Activated CD4-positive, alpha-beta T cell treated with anti-CD3 and anti-CD28 coated beads, Interleukin-2, amount 10 ng/mL, durations not matched to agents 24 days and 14 days (primary cell): ENCODE data around the gene ASMT. TPM values are rescaled to one million over a fixed set of nuclear protein-coding genes. Genes with fewer than 3 reads are reported as not detected.
A peak's percentile ranks its signal among the peaks of the same experiment; 100 is the strongest.
"Not testable (repeated sequence)": the region's sequence is repeated elsewhere in the genome, so short reads cannot be mapped to it uniquely, and the experiment has no call there.

Source experiments
- DNase-seq: peaks from one replicate; pipeline ENCODE4 v3.0.0; 2022
- H3K27ac Mint-ChIP-seq: one replicate; pipeline ENCODE4 v1.8.0; 2022; ENCODE audit warnings: mild to moderate bottlenecking, mixed read lengths
- H3K27me3 Mint-ChIP-seq: one replicate; pipeline ENCODE4 v1.8.0; 2022; ENCODE audit warnings: mixed read lengths
- H3K36me3 Mint-ChIP-seq: one replicate; pipeline ENCODE4 v1.8.0; 2022; ENCODE audit warnings: low read depth, mild to moderate bottlenecking, mixed read lengths
- H3K4me1 Mint-ChIP-seq: one replicate; pipeline ENCODE4 v1.8.0; 2021; ENCODE audit warnings: mixed read lengths
- H3K4me3 Mint-ChIP-seq: one replicate; pipeline ENCODE4 v1.8.0; 2022; ENCODE audit warnings: mild to moderate bottlenecking, moderate library complexity, mixed read lengths
- H3K9me3 Mint-ChIP-seq: one replicate; pipeline ENCODE4 v1.8.0; 2021; ENCODE audit warnings: mixed read lengths
- intact Hi-C: fragments of 100-400 bp; cut with micrococcal nuclease; formaldehyde crosslinking; loops from one replicate; pipeline ENCODE4 v1.15.1; 2023
- total RNA-seq: library from RNA; stranded (reverse); gene quantifications from 2 replicates; pipeline ENCODE4 v1.2.3, GENCODE V29; 2022

ASMT gene, protein sequence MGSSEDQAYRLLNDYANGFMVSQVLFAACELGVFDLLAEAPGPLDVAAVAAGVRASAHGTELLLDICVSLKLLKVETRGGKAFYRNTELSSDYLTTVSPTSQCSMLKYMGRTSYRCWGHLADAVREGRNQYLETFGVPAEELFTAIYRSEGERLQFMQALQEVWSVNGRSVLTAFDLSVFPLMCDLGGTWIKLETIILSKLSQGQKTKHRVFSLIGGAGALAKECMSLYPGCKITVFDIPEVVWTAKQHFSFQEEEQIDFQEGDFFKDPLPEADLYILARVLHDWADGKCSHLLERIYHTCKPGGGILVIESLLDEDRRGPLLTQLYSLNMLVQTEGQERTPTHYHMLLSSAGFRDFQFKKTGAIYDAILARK
- total RNA-seq = 0.21 TPM in 1 of 2 replicates, not detected in the other

DNA sequence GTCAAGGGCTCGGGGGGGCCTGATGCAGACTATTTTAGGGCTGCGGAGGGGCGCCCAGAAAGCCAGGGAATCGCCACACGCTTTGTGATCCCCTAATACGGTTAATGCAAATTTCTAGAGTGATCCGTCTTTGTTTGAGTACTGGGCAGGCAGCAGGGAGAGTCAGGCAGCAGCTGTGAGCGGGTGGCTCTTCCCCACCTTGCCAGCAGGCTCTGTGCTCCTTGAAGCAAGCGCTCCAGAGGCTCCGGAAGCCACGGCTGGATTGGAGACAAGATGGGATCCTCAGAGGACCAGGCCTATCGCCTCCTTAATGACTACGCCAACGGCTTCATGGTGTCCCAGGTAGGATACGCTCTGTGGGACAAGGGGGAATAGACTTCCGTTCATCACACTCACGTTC is at the start of gene ASMT:
Gene ASMT, plus strand, starts transcription at position 133 of the 400 bp plus-strand sequence. Its CDS starts 141 bp downstream, at position 274.
- peaks cover 2% of the 10 kb centered on the region for H3K4me1 Mint-ChIP-seq
- intact Hi-C loops = no loop called here
- H3K36me3 Mint-ChIP-seq = no peaks in the 10 kb centered on the region
- H3K27ac Mint-ChIP-seq = no peak within 1 kb of the TSS
- DNase-seq = no peak
- H3K9me3 Mint-ChIP-seq = no peaks in the 10 kb centered on the region
- no peaks in the 10 kb centered on the region for H3K27me3 Mint-ChIP-seq
- H3K4me3 Mint-ChIP-seq = no peak within 1 kb of the TSS

DNA sequence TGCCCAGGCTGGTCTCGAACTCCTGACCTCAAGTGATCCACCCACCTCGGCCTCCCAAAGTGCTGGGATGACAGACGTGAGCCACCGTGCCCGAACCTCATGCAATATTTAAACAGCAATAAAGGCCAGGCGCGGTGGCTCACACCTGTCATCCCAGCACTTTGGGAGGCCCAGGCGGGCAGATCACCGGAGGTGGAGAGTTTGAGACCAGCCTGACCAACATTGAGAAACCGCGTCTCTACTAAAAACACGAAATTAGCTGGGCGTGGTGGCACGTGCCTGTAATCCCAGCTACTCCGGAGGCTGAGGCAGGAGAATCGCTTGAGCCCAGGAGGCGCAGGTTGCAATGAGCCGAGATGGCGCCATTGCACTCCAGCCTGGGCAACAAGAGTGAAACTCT is 40.7 kb upstream of the ASMT start:
- H3K27me3 Mint-ChIP-seq, DNase-seq, intact Hi-C loops, H3K36me3 Mint-ChIP-seq, H3K4me3 Mint-ChIP-seq, H3K9me3 Mint-ChIP-seq, H3K27ac Mint-ChIP-seq: not testable (repeated sequence)
- H3K4me1 Mint-ChIP-seq = peaks cover 15% of the 10 kb centered on the region

DNA sequence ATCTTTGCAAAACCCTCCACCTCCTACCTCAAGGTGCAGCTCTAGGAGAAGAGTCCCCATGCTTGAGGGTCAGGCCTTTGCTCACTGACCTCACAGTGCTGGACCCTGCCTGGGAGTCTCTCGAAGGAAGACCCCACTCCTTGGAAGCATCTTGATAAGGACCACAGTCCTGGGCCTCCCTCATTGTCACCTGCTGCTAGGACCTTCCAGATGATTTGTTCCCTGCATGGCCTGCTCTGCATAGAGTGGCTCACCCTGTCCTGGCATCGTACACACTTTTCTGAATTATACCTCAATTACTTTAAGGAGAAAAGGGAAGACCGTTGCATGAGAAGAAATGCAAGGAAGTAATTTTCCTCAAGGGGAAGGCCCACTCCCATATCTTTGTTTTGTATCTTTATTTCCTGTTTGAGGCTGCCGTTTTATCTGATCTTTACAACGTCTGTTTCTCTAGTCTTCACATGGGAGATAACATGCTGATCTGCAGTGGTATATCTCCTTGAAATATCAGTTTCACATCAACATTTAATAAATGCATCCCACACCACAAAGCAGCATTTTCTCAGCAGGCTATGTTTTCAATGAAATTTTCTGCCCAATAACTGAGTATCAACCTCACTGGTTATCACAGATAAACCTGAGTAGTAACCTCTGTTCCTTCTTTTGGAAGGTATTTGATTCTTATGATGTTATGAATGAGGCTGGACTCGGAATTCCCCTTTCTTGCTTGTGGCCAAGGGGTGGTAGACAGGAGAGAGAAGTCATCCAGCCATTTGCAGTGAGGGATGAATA is 38.5 kb upstream of the ASMT start:
- peaks cover 7% of the 10 kb centered on the region for H3K4me1 Mint-ChIP-seq
- no peaks in the 10 kb centered on the region for H3K36me3 Mint-ChIP-seq
- intact Hi-C loops = no loop called here
- no peaks in the 10 kb centered on the region for H3K27me3 Mint-ChIP-seq
- no peak overlapping the region for H3K27ac Mint-ChIP-seq
- H3K4me3 Mint-ChIP-seq = no peak overlapping the region
- no peaks in the 10 kb centered on the region for H3K9me3 Mint-ChIP-seq
- DNase-seq = peak; percentile 66

DNA sequence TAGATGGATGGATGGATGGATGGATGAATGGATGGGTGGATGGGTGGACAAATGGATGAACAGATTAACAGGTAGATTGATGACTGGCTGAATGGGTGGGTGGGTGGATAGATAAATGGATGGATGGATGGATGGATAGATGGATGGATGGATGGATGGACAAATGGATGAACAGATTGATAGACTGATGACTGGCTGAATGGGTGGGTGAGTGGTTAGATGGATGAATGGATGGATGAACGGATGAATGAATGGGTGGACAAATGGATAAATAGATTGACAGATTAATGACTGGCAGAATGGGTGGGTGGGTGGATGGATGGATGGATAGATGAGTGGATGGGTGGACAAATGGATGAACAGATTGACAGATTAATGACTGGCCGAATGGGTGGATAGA is 37.0 kb upstream of the ASMT start:
- Mint-ChIP-seq H3K36me3 (no peaks in the 10 kb centered on the region), H3K4me3 (no peak overlapping the region), H3K4me1 (peaks cover 10% of the 10 kb centered on the region), H3K9me3 (no peaks in the 10 kb centered on the region), H3K27ac (no peak overlapping the region), H3K27me3 (no peaks in the 10 kb centered on the region)
- DNase-seq = no peak
- intact Hi-C loops = no loop called here

DNA sequence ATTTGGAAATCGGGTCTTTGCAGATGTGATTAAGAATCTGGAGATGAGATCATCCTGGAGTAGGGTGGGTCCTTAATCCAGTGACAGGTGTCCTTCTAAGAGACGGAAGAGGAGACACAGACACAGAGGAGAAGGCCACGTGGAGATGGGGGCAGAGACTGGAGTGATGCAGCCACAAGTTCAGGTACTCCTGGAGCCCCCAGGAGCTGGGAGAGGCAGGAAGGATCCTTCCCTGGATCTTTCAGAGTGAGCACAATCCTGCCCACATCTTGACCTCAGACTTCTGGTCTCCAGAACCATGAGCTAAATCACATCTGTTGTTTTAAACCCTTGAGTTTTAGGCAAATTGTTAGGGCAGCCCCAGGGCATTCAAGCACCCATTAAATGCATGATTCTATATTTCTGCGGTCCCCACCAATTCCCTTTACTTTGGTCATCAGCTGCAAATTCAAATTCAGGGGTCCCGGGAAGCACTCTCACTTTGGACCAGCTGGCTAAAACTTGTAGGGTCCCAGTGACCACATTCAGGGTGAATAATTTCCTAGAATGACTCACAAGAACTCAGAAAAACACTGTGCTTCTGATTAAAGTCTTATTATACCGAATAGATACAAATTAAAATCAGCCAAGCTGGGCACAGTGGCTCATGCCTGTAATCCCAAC is 36.2 kb upstream of the ASMT start:
- H3K9me3 Mint-ChIP-seq = no peaks in the 10 kb centered on the region
- H3K4me3 Mint-ChIP-seq = no peak overlapping the region
- H3K36me3 Mint-ChIP-seq = no peaks in the 10 kb centered on the region
- H3K27ac Mint-ChIP-seq = no peak overlapping the region
- H3K4me1 Mint-ChIP-seq = peaks cover 17% of the 10 kb centered on the region
- no peaks in the 10 kb centered on the region for H3K27me3 Mint-ChIP-seq
- peak; percentile 57 for DNase-seq
- intact Hi-C loops = no loop called here

DNA sequence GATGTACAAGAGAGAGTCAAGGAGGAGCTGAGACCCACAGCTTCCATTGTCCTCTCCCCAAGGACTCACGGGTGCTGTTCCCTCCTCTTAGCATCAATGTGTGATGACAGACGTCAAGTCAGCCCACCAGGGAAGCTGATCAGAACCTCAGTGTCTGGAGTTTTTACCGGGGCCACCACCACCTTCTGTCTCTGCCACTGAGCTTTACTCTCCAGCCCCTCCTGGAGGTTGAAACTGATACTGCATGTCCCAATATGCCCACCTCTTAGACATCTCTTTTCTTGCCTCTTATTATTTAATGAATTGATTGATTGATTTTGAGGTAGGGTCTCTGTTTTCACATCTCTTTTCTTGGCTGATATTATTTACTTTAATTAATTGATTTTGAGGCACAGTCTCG is 33.7 kb upstream of the ASMT start:
- intact Hi-C loops = loop anchor here (1.0 kb wide), 2 partner anchors 44 to 127 kb away; partner anchors contain the start of gene P2RY8

DNA sequence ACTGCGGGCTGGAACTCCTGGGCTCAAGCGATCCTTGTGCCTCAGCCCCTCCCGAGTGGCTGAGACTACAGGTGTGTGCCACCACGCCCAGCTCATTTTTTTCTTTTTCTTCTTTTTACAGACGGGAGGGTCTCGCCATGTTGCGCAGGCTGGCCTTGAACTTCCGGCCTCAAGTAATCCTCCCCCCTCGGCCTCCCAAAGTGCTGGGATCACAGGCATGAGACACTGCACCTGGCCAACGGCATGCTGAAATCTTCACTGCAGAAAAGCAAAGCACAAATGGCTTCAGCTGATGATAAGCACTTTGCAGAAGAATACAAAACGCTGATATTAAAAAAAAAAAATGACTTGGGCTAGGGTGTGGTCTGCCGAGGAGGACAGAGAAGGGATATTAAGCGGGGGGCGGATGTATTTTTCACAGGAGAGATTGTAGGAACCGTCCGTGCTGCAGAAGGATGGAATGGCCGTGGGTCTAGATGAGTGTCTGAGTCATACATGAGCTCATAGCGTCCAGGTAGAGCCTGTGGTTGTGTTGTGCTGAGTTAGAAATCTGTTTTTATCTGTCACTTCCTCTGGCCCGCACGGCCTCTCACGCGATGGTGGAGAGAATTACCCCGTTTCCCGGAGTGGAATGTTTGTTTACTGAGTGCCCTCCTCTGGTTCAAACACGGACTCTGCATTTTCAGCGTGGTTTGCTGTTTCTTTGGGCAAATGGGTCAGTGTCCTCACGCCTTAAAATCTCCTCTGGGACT is 32.0 kb upstream of the ASMT start:
- Mint-ChIP-seq H3K4me3 (peak overlapping the region; percentile 22), H3K27me3 (no peaks in the 10 kb centered on the region), H3K27ac (peak overlapping the region; percentile 65), H3K4me1 (peaks cover 17% of the 10 kb centered on the region), H3K9me3 (no peaks in the 10 kb centered on the region), H3K36me3 (no peaks in the 10 kb centered on the region)
- intact Hi-C loops = loop anchor here (1.0 kb wide), 1 partner anchor 8 kb away; the partner anchor contains the start of gene AKAP17A
- DNase-seq = peak; percentile 86

More for the DNA sequence above, 33.7 kb upstream of the ASMT start:
- peaks cover 17% of the 10 kb centered on the region for H3K4me1 Mint-ChIP-seq
- no peaks in the 10 kb centered on the region for H3K9me3 Mint-ChIP-seq
- no peak overlapping the region for H3K27ac Mint-ChIP-seq
- H3K36me3 Mint-ChIP-seq = no peaks in the 10 kb centered on the region
- no peak overlapping the region for H3K4me3 Mint-ChIP-seq
- H3K27me3 Mint-ChIP-seq = no peaks in the 10 kb centered on the region
- DNase-seq = peak; percentile 94

DNA sequence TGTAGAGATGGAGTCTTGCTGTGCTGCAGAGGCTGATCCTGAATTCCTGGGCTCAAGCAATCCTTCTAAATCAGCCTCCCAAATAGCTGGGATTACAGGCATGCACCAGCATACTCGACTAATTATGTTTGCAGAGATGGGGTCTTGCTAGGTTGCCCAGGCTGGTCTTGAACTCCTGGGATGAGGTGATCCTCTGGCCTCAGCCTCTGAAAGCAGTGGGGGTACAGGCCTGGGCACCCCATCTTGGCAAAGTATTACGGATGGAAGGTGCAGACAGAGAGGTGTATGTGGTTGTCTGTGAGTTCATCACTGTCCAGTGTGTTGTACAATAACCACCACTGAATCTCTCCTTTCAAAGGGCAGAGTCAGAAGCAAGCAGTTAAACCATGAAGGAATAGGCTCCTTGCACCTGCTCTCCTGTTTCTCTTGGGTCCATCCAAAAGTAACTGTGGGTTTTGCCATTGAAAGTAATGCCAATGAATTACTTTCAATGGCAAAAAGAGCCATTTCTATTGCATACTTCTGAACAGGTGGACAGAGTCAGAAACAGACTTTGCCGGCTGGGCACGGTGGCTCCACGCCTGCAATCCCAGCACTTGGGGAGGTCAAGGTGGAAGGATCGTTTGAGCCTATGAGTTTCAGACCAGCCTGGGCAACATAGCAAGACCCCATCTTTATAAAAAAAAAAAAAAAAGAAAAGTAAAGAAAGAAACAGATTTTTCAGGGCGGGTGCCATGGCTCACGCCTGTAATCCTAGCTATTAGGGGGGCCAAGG is 30.4 kb upstream of the ASMT start:
- no peak overlapping the region for H3K4me3 Mint-ChIP-seq
- H3K9me3 Mint-ChIP-seq = no peaks in the 10 kb centered on the region
- no peaks in the 10 kb centered on the region for H3K36me3 Mint-ChIP-seq
- DNase-seq = peak; percentile 56
- H3K4me1 Mint-ChIP-seq = peaks cover 17% of the 10 kb centered on the region
- intact Hi-C loops = no loop called here
- no peaks in the 10 kb centered on the region for H3K27me3 Mint-ChIP-seq
- H3K27ac Mint-ChIP-seq = peak overlapping the region; percentile 53

DNA sequence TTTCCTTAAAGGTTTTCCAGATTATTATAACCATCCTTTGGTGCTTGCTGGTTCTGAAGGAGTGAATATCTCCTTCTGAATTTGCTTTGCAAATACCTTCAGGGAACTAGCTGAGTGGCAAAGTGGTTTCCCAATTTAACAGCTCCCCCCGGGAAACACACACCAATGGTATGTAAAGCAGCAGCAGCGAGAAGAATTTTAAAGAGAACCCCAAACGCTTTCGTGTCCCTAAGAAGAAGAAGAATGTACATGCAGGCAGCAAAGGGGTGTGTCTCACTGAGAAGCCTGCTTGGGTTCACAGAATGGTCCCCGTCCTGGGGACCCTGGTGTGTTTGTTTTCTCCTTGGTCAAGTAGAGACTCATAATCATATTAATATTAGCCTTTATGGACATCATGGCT is 27.7 kb upstream of the ASMT start:
- Mint-ChIP-seq H3K4me3 (no peak overlapping the region), H3K27ac (no peak overlapping the region), H3K36me3 (peaks cover 2% of the 10 kb centered on the region), H3K4me1 (peaks cover 16% of the 10 kb centered on the region), H3K27me3 (no peaks in the 10 kb centered on the region), H3K9me3 (no peaks in the 10 kb centered on the region)
- DNase-seq = peak; percentile 57
- intact Hi-C loops = no loop called here

DNA sequence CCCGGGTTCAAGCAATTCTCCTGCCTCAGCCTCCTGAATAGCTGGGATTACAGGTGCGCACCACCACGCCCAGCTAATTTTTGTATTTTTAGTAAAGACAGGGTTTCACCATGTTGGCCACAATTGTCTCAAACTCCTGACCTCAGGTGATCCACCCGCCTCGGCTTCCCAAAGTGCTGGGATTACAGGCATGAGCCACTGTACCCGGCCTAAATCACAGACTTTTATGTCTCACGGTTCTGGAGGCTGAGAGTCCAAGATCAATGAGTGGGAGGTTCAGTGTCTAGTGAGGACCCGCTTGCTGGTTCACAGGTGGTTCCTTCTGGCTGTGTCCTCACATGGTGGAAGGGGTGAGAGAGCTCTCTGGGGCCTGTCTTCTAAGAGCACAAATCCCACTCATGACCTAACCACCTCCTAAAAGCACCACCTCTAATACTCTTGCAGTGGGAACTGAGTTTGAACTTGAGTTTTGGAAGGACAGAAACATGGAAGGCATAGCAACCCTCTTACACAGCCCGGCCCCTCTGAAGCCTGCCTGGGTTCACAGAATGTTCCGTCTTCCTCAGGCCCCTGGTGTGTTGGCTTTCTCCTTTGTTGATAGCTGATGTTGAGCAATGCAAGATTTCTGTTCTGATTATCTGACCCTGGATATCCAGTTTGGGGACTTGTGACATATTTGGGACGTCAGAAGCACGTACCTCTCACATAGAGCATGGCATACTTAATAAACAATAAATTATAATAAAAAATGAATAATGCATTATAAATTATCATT is 25.3 kb upstream of the ASMT start:
- Mint-ChIP-seq H3K4me1 (peaks cover 18% of the 10 kb centered on the region), H3K4me3 (no peak overlapping the region), H3K36me3 (peaks cover 18% of the 10 kb centered on the region), H3K9me3 (no peaks in the 10 kb centered on the region), H3K27me3 (no peaks in the 10 kb centered on the region), H3K27ac (peak overlapping the region; percentile 68)
- intact Hi-C loops = loop anchor here (2.0 to 5.0 kb wide), 3 partner anchors 197 to 1003 kb away; partner anchors contain the start of gene SLC25A6
- DNase-seq = peak; percentile 67

DNA sequence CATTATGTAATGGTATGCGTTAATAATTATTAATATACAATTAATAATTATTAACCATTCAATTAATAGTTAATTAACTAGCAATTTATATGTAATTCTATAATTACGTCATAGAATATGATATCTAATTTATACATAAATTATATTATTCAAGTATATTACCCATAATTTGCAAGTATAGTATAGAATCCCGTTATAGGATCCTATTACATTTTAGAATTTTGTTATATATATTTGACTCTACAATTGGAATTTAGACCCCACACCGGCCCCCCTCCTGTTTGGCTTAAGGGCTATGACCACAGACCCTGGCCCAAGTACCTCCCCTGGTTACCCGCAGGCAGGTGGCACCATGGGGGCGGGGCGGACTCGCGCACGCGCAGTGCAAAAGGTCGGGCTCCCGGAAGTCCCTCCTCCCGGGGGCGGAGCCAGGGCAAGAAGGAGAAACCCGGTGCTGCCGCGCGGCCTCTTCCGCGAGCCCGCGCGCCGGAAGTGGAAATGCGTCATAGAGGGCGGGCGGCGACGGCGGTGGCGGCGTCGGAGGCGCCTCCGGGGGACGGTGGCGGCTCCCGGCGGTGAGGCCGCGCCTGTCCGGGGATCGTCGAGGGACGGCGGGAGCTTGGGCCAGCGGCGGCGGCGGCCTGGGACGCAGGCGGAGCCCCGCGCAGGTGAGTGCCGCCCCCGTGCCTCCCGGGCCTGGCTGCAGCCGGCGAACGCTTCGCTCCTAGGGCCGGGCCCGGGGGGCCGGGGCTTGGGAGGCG is 23.6 kb upstream of the ASMT start, which contains the start of gene AKAP17A:
Gene AKAP17A, plus strand, starts transcription at position 503 of the 761 bp plus-strand sequence. CDS start 1,859 bp downstream, outside the sequence.
- intact Hi-C loops = loop anchor here (1.0 to 5.0 kb wide), 7 partner anchors 8 to 1001 kb away; partner anchors contain the start of gene SLC25A6
- Mint-ChIP-seq H3K4me1 (peaks cover 22% of the 10 kb centered on the region), H3K27me3 (no peaks in the 10 kb centered on the region), H3K4me3 (peak within 1 kb of the TSS; percentile 97), H3K36me3 (peaks cover 31% of the 10 kb centered on the region), H3K27ac (peak within 1 kb of the TSS; percentile 93), H3K9me3 (no peaks in the 10 kb centered on the region)
- peak; percentile 100 for DNase-seq
